Thyroid gland (tissue), 4 donors: Measurements from ENCODE around the gene SNX9.

Source experiments
- POLR2A ChIP-seq, 2 donors: fragments of 450-650 bp; IDR thresholded peaks; one replicate each; pipeline ENCODE4 v1.6.1; 2017; ENCODE audit warnings: antibody characterized with exemption in 2 of 2, mild to moderate bottlenecking in 2 of 2, moderate library complexity in 1 of 2
- TF ChIP-seq, protein P1 (sequence below), 6 experiments: fragments of 200-600 bp in 3 of 6; fragments of 450-650 bp in 3 of 6; sonication (generic) in 3 of 6; IDR thresholded peaks; one replicate each; pipeline ENCODE4 v1.5.1; 2016 to 2019; ENCODE audit warnings: antibody characterized with exemption in 6 of 6, mild to moderate bottlenecking in 2 of 6, inconsistent platforms in 1 of 6, moderate library complexity in 1 of 6

DNA sequence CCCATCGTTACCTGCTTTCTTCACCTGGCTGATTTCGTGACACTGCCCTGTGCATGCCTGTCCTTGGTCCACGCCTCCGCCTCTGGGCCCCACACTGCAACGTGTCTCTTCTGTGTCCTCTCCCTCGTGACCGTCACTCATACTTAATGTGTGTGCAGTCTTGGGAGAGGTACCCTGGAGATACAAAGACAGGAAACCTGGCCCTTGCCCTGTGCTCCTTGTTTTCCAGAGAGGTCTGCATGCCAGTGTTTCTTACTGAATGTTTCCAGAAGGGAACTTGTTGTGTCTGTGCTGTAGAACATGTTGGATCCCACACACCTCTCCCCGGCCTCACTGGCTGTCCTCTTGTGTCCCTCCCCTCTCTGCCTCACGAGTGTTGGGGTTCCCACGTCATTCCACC lies 45.8 kb downstream of the SNX9 start:
- no peak for TF ChIP-seq POLR2A (IDR thresholded peaks at IDR 0.05)
- TF ChIP-seq, protein P1, sequence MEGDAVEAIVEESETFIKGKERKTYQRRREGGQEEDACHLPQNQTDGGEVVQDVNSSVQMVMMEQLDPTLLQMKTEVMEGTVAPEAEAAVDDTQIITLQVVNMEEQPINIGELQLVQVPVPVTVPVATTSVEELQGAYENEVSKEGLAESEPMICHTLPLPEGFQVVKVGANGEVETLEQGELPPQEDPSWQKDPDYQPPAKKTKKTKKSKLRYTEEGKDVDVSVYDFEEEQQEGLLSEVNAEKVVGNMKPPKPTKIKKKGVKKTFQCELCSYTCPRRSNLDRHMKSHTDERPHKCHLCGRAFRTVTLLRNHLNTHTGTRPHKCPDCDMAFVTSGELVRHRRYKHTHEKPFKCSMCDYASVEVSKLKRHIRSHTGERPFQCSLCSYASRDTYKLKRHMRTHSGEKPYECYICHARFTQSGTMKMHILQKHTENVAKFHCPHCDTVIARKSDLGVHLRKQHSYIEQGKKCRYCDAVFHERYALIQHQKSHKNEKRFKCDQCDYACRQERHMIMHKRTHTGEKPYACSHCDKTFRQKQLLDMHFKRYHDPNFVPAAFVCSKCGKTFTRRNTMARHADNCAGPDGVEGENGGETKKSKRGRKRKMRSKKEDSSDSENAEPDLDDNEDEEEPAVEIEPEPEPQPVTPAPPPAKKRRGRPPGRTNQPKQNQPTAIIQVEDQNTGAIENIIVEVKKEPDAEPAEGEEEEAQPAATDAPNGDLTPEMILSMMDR (IDR thresholded peaks at IDR 0.05) = no peak
